ENCODE measurements around the gene MYH11.
A peak's percentile ranks its signal among the peaks of the same experiment; 100 is the strongest.

Gene MYH11

GRCh38 chr16:15777533-15778203, 79.2 kb downstream of the MYH11 start:
- no peak for DNase-seq (ENCODE audit: low spot score)

GRCh38 chr16:15776572-15776971, 80.3 kb downstream of the MYH11 start:
- DNase-seq (ENCODE audit: low spot score) = no peak

GRCh38 chr16:15775663-15776304, 81.0 kb downstream of the MYH11 start:
- DNase-seq (ENCODE audit: low spot score) = no peak

GRCh38 chr16:15775209-15775608, 81.6 kb downstream of the MYH11 start:
- no peak for DNase-seq (ENCODE audit: low spot score)

GRCh38 chr16:15773968-15774367, 82.9 kb downstream of the MYH11 start:
- DNase-seq (ENCODE audit: low spot score) = no peak

GRCh38 chr16:15772579-15773293, 84.1 kb downstream of the MYH11 start:
- DNase-seq (ENCODE audit: low spot score) = no peak

GRCh38 chr16:15771694-15772093, 85.1 kb downstream of the MYH11 start:
- no peak for DNase-seq (ENCODE audit: low spot score)

- DNase-seq (ENCODE audit: low spot score) = peak; percentile 85
These were observed 86.3 kb downstream of the MYH11 start for GRCh38 chr16:15770512-15770911.

- no peak for DNase-seq (ENCODE audit: low spot score)
These were observed 86.7 kb downstream of the MYH11 start for GRCh38 chr16:15770107-15770506.

GRCh38 chr16:15769239-15769638, 87.6 kb downstream of the MYH11 start:
- DNase-seq (ENCODE audit: low spot score) = no peak

GRCh38 chr16:15768201-15768600, 88.6 kb downstream of the MYH11 start:
- DNase-seq (ENCODE audit: low spot score) = no peak

- no peak for DNase-seq (ENCODE audit: low spot score)
These were observed 89.9 kb downstream of the MYH11 start for GRCh38 chr16:15766918-15767317.

GRCh38 chr16:15765880-15766279, 90.9 kb downstream of the MYH11 start:
- peak; percentile 49 for DNase-seq (ENCODE audit: low spot score)

- DNase-seq (ENCODE audit: low spot score) = no peak
These were observed 91.7 kb downstream of the MYH11 start for GRCh38 chr16:15765116-15765515.

GRCh38 chr16:15764112-15764511, 92.7 kb downstream of the MYH11 start:
- no peak for DNase-seq (ENCODE audit: low spot score)

GRCh38 chr16:15760129-15760528, 96.7 kb downstream of the MYH11 start:
- no peak for DNase-seq (ENCODE audit: low spot score)

GRCh38 chr16:15759070-15759469, 97.8 kb downstream of the MYH11 start:
- DNase-seq (ENCODE audit: low spot score) = no peak

GRCh38 chr16:15757630-15758251, 99.1 kb downstream of the MYH11 start:
- DNase-seq (ENCODE audit: low spot score) = no peak

GRCh38 chr16:15757077-15757386, 99.8 kb downstream of the MYH11 start:
- no peak for DNase-seq (ENCODE audit: low spot score)

- DNase-seq (ENCODE audit: low spot score) = no peak
These were observed 101.8 kb downstream of the MYH11 start for GRCh38 chr16:15754821-15755534.

GRCh38 chr16:15752717-15753488, 103.9 kb downstream of the MYH11 start:
- DNase-seq (ENCODE audit: low spot score) = no peak

- no peak for DNase-seq (ENCODE audit: low spot score)
These were observed 104.9 kb downstream of the MYH11 start for GRCh38 chr16:15751940-15752339.
